Lower lobe of right lung (tissue), 2 donors: ENCODE measurements around the gene EHBP1L1. TPM values are rescaled to one million over a fixed set of nuclear protein-coding genes. Genes with fewer than 3 reads are reported as not detected.

Source experiments
- ATAC-seq, 2 donors: fragments of 200-7000 bp; cut with Tn5 transposase; one replicate each; pipeline ENCODE4 v1.9.1; 2020 to 2022; ENCODE audit warnings: mild to moderate bottlenecking in 2 of 2, moderate library complexity in 2 of 2
- DNase-seq: peaks from one replicate; pipeline ENCODE4 v3.0.0-alpha.2; 2020
- H3K27ac ChIP-seq: fragments of 200-600 bp; one replicate; pipeline ENCODE4 v1.8.0; 2022
- H3K27me3 ChIP-seq: fragments of 200-600 bp; one replicate; pipeline ENCODE4 v1.8.0; 2022; ENCODE audit warnings: low read depth
- H3K36me3 ChIP-seq: fragments of 200-600 bp; one replicate; pipeline ENCODE4 v1.8.0; 2022; ENCODE audit warnings: mild to moderate bottlenecking
- H3K4me1 ChIP-seq: fragments of 200-600 bp; one replicate; pipeline ENCODE4 v1.8.0; 2022
- H3K4me3 ChIP-seq: fragments of 200-600 bp; one replicate; pipeline ENCODE4 v1.8.0; 2022; ENCODE audit warnings: mild to moderate bottlenecking
- H3K9me3 ChIP-seq: fragments of 200-600 bp; one replicate; pipeline ENCODE4 v1.8.0; 2022
- CTCF ChIP-seq: fragments of 200-600 bp; IDR thresholded peaks from one replicate; pipeline ENCODE4 v1.8.0; 2022; ENCODE audit warnings: antibody characterized with exemption, mild to moderate bottlenecking
- intact Hi-C: fragments of 100-400 bp; cut with DNase I; formaldehyde crosslinking; loops from one replicate; pipeline ENCODE4 v1.11.0; 2022
- total RNA-seq: library from RNA; stranded (reverse); fragmentation: NEBNext Ultra II Directional; extraction: Animal tissue kit (Norgen Biotek cat#: 25700); gene quantifications from one replicate; pipeline ENCODE4 v1.2.1, GENCODE V29; 2021
- donor health status: DM: no; HTN: yes; CAD: no; lungs with severe emphysema.

Gene EHBP1L1
- total RNA-seq, 1 donor from 2014 or later: 110 TPM

- peaks cover 60% of the 10 kb centered on the region for H3K36me3 ChIP-seq
Observed at GRCh38 chr11:65593518-65594414, 17.9 kb downstream of the EHBP1L1 start.

GRCh38 chr11:65595131-65595530 lies 19.3 kb downstream of the EHBP1L1 start:
- Histone ChIP-seq H3K27ac (no peak overlapping the region), H3K27me3 (no peaks in the 10 kb centered on the region), H3K36me3 (peaks cover 70% of the 10 kb centered on the region), H3K4me1 (peaks cover 19% of the 10 kb centered on the region), H3K9me3 (no peaks in the 10 kb centered on the region), H3K4me3 (no peak overlapping the region)
- no peak for TF ChIP-seq CTCF
- intact Hi-C loops: no loop called here
- ATAC-seq: no peak
- DNase-seq: no peak

More at GRCh38 chr11:65593518-65594414, 17.9 kb downstream of the EHBP1L1 start:
- Histone ChIP-seq H3K27ac (no peak overlapping the region), H3K9me3 (no peaks in the 10 kb centered on the region), H3K4me3 (no peak overlapping the region), H3K4me1 (peaks cover 21% of the 10 kb centered on the region), H3K27me3 (no peaks in the 10 kb centered on the region)
- ATAC-seq (peak; percentile 25 to 40), DNase-seq (no peak)
- TF ChIP-seq CTCF: peak; percentile 62
- intact Hi-C loops: no loop called here

DNA sequence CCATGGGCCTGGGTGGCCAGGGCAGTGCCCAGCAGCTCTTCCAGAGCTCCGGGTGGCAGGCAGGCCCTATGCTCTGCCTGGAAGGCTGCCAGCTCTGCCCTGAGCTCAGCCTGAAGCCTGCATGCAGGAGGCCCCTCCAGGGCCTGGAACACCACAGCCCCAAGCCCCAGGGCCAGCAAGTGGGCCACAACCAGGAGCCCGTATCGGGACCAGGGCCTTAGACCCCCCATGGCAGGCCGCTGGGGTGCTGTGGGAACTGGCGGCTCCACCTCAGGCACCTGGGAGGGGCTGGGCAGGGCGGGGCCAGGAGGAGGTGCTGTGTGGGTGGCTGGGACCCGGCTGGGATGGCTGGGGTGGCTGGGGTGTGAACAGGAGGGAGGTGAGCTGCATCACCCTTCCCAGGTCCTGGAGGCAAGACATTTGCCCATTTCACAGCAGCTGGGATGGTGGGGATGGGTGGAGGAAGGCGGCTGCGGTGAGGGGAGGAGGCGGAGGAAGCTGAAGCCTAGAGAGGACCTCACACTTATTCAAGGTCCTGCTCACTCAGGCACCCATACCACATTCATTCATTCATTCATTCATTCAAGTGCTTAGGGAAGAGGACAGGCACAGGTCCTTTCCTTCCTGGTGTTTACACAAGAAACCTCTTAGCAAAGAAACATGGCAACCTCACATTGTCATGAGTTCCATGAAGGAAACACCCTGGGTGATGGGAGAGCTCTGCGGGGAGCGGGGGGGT lies 19.9 kb downstream of the EHBP1L1 start, which contains the start of gene KCNK7:
Gene KCNK7 (minus strand): TSS at position 258 of the 739 bp plus-strand sequence. CDS start 28 bp downstream, at position 230.
- TF ChIP-seq CTCF: no peak

DNA sequence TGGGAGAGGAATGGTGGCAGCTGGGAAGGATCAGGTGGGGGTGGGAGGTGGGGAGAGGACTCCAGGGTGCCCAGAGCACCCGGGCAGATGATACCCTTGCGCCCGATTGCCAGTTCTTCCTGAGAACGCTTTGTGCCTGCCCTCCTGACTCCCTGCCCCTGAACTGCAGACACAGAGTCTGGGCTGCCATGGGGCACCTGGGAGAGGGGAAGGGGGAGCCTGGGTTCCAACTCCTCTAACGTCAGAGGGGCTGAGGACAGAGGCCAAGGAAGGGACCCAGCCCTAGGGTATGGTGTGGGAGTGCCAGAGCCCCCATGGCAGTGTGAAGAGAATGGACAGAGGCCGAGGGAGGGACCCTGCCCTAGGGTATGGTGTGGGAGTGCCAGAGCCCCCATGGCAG lies 20.7 kb downstream of the EHBP1L1 start:
- H3K27ac ChIP-seq: no peak overlapping the region
- no peak overlapping the region for H3K4me3 ChIP-seq
- no peaks in the 10 kb centered on the region for H3K27me3 ChIP-seq
- ATAC-seq (no peak), DNase-seq (no peak)
- H3K4me1 ChIP-seq: peaks cover 19% of the 10 kb centered on the region
- no peak for TF ChIP-seq CTCF
- H3K9me3 ChIP-seq: no peaks in the 10 kb centered on the region
- intact Hi-C loops: no loop called here
- peaks cover 69% of the 10 kb centered on the region for H3K36me3 ChIP-seq

More for the DNA sequence above, 19.9 kb downstream of the EHBP1L1 start, which contains the start of gene KCNK7:
- Histone ChIP-seq H3K4me3 (no peak within 1 kb of the TSS), H3K36me3 (peaks cover 70% of the 10 kb centered on the region), H3K4me1 (peaks cover 19% of the 10 kb centered on the region), H3K9me3 (no peaks in the 10 kb centered on the region), H3K27ac (no peak within 1 kb of the TSS), H3K27me3 (no peaks in the 10 kb centered on the region)
- no peak for ATAC-seq
- DNase-seq: no peak
- intact Hi-C loops: no loop called here

DNA sequence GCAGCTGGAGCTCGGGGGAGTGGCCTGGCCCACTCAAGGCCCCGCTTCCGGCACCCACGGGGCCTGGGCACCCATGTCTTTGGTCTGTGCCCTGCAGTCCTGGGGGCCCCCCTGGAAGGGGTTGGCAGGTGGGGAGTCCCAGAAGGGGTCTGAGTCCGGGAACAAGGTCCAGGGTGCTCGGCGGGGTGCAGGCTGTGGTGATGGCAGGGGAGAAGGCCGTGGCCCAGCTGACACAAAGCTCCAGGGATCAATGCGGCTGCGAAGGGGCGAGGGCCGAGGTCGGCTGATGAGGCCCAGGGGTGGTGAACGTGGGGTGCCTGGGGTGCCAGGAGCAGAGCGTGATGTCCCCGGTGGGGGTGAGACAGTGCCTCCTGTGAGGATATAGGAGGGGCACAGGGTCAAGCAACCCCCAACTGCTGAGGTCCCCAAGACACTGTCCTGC lies 22.4 kb downstream of the EHBP1L1 start:
- Histone ChIP-seq H3K4me3 (no peak overlapping the region), H3K27me3 (no peaks in the 10 kb centered on the region), H3K4me1 (peaks cover 19% of the 10 kb centered on the region), H3K9me3 (no peaks in the 10 kb centered on the region), H3K36me3 (peaks cover 71% of the 10 kb centered on the region), H3K27ac (no peak overlapping the region)
- TF ChIP-seq CTCF: no peak
- DNase-seq (no peak), ATAC-seq (no peak)
- intact Hi-C loops: no loop called here
